Measurements from ENCODE around the gene VAMP4. TPM values are rescaled to one million over a fixed set of nuclear protein-coding genes. Genes with fewer than 3 reads are reported as not detected.

VAMP4 gene
- total and polyA plus RNA-seq, 2 experiments from 2014 or later, result 7.3 to 7.4 TPM

GRCh38 chr1:171786534-171786933, 44.7 kb upstream of the VAMP4 start (continued):
- TF ChIP-seq, protein P1, sequence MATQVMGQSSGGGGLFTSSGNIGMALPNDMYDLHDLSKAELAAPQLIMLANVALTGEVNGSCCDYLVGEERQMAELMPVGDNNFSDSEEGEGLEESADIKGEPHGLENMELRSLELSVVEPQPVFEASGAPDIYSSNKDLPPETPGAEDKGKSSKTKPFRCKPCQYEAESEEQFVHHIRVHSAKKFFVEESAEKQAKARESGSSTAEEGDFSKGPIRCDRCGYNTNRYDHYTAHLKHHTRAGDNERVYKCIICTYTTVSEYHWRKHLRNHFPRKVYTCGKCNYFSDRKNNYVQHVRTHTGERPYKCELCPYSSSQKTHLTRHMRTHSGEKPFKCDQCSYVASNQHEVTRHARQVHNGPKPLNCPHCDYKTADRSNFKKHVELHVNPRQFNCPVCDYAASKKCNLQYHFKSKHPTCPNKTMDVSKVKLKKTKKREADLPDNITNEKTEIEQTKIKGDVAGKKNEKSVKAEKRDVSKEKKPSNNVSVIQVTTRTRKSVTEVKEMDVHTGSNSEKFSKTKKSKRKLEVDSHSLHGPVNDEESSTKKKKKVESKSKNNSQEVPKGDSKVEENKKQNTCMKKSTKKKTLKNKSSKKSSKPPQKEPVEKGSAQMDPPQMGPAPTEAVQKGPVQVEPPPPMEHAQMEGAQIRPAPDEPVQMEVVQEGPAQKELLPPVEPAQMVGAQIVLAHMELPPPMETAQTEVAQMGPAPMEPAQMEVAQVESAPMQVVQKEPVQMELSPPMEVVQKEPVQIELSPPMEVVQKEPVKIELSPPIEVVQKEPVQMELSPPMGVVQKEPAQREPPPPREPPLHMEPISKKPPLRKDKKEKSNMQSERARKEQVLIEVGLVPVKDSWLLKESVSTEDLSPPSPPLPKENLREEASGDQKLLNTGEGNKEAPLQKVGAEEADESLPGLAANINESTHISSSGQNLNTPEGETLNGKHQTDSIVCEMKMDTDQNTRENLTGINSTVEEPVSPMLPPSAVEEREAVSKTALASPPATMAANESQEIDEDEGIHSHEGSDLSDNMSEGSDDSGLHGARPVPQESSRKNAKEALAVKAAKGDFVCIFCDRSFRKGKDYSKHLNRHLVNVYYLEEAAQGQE (IDR thresholded peaks at IDR 0.05; ENCODE audit: unreplicated experiment), result no peak

DNA sequence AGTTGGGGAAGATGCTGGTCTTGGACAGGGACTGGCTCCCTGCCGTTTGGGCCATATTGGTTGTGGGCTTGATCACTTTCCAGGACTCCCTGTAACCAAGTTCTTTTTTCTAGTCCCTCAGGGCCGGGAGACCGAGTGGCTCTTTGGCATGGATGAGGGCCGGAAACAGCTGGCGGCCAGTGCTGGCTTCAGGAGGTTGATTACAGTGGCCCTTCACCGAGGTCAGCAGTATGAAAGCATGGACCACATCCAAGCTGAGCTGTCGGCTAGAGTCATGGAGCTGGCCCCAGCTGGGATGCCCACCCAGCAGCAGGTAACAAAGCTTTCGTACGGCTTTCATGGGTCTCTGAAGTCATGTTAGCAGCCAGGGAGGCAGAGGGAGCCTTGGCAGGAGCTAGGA, 43.9 kb upstream of the VAMP4 start:
- H3K27ac Mint-ChIP-seq, result no peak overlapping the region
- Histone ChIP-seq H3K9me2 (ENCODE audit: insufficient read depth) (no peaks in the 10 kb centered on the region), H3K4me3 (no peak overlapping the region), H3K4me1 (ENCODE audit: insufficient read depth) (peaks cover 14% of the 10 kb centered on the region; the same call in 1 of the 2 replicates), H3K27me3 (ENCODE audit: insufficient read depth) (no peaks in the 10 kb centered on the region), H2AFZ (no peak overlapping the region), H4K20me1 (replicated peaks; ENCODE audit: insufficient read depth) (peaks cover 30% of the 10 kb centered on the region), H3K27ac (ENCODE audit: low read depth) (no peak overlapping the region), H3K4me2 (no peak overlapping the region), H3K36me3 (ENCODE audit: insufficient read depth) (peaks cover 50% of the 10 kb centered on the region), H3K79me2 (replicated peaks; ENCODE audit: insufficient read depth) (peaks cover 69% of the 10 kb centered on the region), H3F3A (replicated peaks; ENCODE audit: low read depth) (0 out of 2 replicates have a peak, but pooled peaks cover 2% of the 10 kb centered on the region)
- H3K9me3 Mint-ChIP-seq, result no peaks in the 10 kb centered on the region
- peaks cover 12% of the 10 kb centered on the region for H3K4me1 Mint-ChIP-seq
- no peak for DNase-seq (ENCODE audit: low spot score)
- no peak overlapping the region for H3K4me3 Mint-ChIP-seq
- peaks cover 82% of the 10 kb centered on the region for H3K36me3 Mint-ChIP-seq (ENCODE audit: low read depth)
- H3K27me3 Mint-ChIP-seq (ENCODE audit: insufficient read depth, low read depth, poor library complexity), result peaks cover 9% of the 10 kb centered on the region
- no peak for ATAC-seq
- TF ChIP-seq EZH2phosphoT487 (IDR thresholded peaks at IDR 0.05; ENCODE audit: unreplicated experiment) (no peak), ETS1 (IDR thresholded peaks at IDR 0.05) (no peak), STAT1 (IDR thresholded peaks at IDR 0.05; ENCODE audit: unreplicated experiment) (no peak), JUNB (IDR thresholded peaks at IDR 0.05; ENCODE audit: unreplicated experiment) (no peak), ZNF331 (CRISPR knock-in tag; IDR thresholded peaks at IDR 0.05; ENCODE audit: low read depth) (no peak), CREB1 (CRISPR knock-in tag; IDR thresholded peaks at IDR 0.05; ENCODE audit: low read depth) (no peak), EZH2 (IDR thresholded peaks at IDR 0.05; ENCODE audit: low read depth, unreplicated experiment) (no peak), ZNF462 (CRISPR knock-in tag; IDR thresholded peaks at IDR 0.05) (no peak)
- TF ChIP-seq, protein P1 (IDR thresholded peaks at IDR 0.05; ENCODE audit: unreplicated experiment), result no peak

Data from GM23338 (cell line).